ENCODE results near the gene SGSM2. TPM values are rescaled to one million over a fixed set of nuclear protein-coding genes. Genes with fewer than 3 reads are reported as not detected.

Gene SGSM2
- total RNA-seq, 1 experiment from 2014 or later: 47.2 TPM

DNA sequence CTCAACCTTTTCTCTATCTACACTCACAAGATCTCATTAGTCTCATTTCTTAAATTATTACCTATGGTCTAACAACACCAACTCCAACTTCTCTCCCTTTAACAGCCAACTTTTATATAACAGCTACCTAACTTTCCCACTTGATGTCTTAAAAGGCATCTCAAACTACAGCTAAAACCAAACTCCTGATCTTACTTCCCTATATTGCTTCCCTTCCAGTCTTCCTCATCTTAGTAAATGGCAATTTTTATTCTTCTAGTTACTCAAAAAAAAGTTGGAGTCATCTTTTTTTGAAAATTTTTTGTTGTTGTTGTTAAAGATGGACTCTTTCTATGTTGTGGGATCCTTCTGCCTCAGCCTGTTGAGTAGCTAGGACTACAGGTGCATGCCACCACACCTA, 18.2 kb upstream of the SGSM2 start:
- Histone ChIP-seq H3K27me3 (ENCODE audit: low read length) (no peaks in the 10 kb centered on the region), H4K20me1 (ENCODE audit: low read length) (no peaks in the 10 kb centered on the region), H3K9ac (ENCODE audit: low read length) (no peak overlapping the region), H2AFZ (ENCODE audit: low read length) (no peak overlapping the region), H3F3A (ENCODE audit: low read length, unreplicated experiment) (no peaks in the 10 kb centered on the region), H3K4me3 (ENCODE audit: low read length) (no peak overlapping the region), H3K4me1 (ENCODE audit: insufficient read depth, low read length) (no peaks in the 10 kb centered on the region), H3K9me3 (ENCODE audit: low read length) (no peaks in the 10 kb centered on the region), H3K9me2 (replicated peaks; ENCODE audit: low read length) (no peaks in the 10 kb centered on the region), H3K4me2 (ENCODE audit: low read length) (no peak overlapping the region), H3K36me3 (ENCODE audit: low read depth, low read length) (peaks cover 14% of the 10 kb centered on the region), H3K27ac (ENCODE audit: low read length) (no peak overlapping the region), H3K79me2 (ENCODE audit: low read length) (no peaks in the 10 kb centered on the region)
- TF ChIP-seq EZH2 (IDR thresholded peaks at IDR 0.05; ENCODE audit: low read length, unreplicated experiment) (no peak), EZH2phosphoT487 (IDR thresholded peaks at IDR 0.05; ENCODE audit: borderline replicate concordance, low read length) (no peak)
- TF ChIP-seq, protein P1, sequence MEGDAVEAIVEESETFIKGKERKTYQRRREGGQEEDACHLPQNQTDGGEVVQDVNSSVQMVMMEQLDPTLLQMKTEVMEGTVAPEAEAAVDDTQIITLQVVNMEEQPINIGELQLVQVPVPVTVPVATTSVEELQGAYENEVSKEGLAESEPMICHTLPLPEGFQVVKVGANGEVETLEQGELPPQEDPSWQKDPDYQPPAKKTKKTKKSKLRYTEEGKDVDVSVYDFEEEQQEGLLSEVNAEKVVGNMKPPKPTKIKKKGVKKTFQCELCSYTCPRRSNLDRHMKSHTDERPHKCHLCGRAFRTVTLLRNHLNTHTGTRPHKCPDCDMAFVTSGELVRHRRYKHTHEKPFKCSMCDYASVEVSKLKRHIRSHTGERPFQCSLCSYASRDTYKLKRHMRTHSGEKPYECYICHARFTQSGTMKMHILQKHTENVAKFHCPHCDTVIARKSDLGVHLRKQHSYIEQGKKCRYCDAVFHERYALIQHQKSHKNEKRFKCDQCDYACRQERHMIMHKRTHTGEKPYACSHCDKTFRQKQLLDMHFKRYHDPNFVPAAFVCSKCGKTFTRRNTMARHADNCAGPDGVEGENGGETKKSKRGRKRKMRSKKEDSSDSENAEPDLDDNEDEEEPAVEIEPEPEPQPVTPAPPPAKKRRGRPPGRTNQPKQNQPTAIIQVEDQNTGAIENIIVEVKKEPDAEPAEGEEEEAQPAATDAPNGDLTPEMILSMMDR (conservative IDR thresholded peaks at IDR 0.05; ENCODE audit: low read depth, low read length): no peak
- intact Hi-C loops (cut with micrococcal nuclease): no loop called here
- ChIA-PET CTCF (no interaction called here), POLR2A (ENCODE audit: unreplicated experiment) (no interaction called here)
- DNase-seq (no peak), ATAC-seq (no peak)
- BruUV-seq (replicated peaks): no TSS peak

DNA sequence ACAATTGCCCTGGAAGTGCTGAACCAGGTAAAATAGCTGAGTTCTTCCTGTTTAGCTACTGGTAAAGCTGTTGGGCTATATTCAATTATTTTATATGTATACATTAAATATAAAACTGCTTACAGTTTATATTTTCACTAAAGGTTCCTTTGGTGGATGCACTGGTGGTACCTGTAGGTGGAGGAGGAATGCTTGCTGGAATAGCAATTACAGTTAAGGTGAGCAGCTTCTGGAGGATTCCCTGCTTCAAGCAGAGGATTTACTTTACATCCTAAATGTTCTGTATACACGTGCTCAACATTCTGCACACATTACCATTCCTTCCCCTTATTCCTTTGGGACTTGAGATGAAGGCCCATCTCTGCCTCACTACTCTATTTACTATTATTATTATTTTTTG, 15.9 kb upstream of the SGSM2 start:
- CTCF ChIA-PET: no interaction called here
- H3F3A ChIP-seq (ENCODE audit: low read length, unreplicated experiment): no peaks in the 10 kb centered on the region
- no peak overlapping the region for H3K27ac ChIP-seq (ENCODE audit: low read length)
- no peak overlapping the region for H3K4me2 ChIP-seq (ENCODE audit: low read length)
- ATAC-seq (no peak), DNase-seq (no peak)
- H4K20me1 ChIP-seq (ENCODE audit: low read length): no peaks in the 10 kb centered on the region
- no TSS peak for BruUV-seq (replicated peaks)
- intact Hi-C loops (cut with micrococcal nuclease): no loop called here
- no peaks in the 10 kb centered on the region for H3K9me2 ChIP-seq (replicated peaks; ENCODE audit: low read length)
- POLR2A ChIA-PET (ENCODE audit: unreplicated experiment): interaction anchor here (0.6 kb wide), 1 partner anchor 674 kb away, joined by 5 read pairs; no protein-coding TSS in a partner anchor
- no peaks in the 10 kb centered on the region for H3K79me2 ChIP-seq (ENCODE audit: low read length)
- H3K9ac ChIP-seq (ENCODE audit: low read length): no peak overlapping the region
- no peaks in the 10 kb centered on the region for H3K4me1 ChIP-seq (ENCODE audit: insufficient read depth, low read length)
- H3K36me3 ChIP-seq (ENCODE audit: low read depth, low read length): peaks cover 32% of the 10 kb centered on the region
- TF ChIP-seq EZH2 (IDR thresholded peaks at IDR 0.05; ENCODE audit: low read length, unreplicated experiment) (no peak), EZH2phosphoT487 (IDR thresholded peaks at IDR 0.05; ENCODE audit: borderline replicate concordance, low read length) (no peak)
- TF ChIP-seq, protein P1 (conservative IDR thresholded peaks at IDR 0.05; ENCODE audit: low read depth, low read length): no peak
- H2AFZ ChIP-seq (ENCODE audit: low read length): no peak overlapping the region
- no peak overlapping the region for H3K4me3 ChIP-seq (ENCODE audit: low read length)
- H3K9me3 ChIP-seq (ENCODE audit: low read length): no peaks in the 10 kb centered on the region
- H3K27me3 ChIP-seq (ENCODE audit: low read length): no peaks in the 10 kb centered on the region

DNA sequence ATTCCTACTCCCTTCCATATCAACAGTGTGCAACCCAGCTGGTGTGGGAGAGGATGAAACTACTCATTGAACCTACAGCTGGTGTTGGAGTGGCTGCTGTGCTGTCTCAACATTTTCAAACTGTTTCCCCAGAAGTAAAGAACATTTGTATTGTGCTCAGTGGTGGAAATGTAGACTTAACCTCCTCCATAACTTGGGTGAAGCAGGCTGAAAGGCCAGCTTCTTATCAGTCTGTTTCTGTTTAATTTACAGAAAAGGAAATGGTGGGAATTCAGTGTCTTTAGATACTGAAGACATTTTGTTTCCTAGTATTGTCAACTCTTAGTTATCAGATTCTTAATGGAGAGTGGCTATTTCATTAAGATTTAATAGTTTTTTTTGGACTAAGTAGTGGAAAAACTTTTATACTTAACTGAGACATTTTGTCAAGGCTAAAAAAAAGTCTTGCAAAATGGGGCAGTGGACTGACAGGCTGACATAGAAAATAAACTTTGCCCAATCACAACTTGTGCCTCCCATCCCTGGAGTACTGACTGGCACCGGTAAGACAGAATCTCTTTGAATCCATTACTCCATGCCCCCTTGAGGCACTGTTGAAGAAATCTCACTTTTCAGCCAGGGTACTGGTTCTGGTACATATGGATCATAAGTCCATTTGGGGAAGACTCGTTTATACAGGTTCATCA, 13.5 kb upstream of the SGSM2 start:
- TF ChIP-seq, protein P1 (conservative IDR thresholded peaks at IDR 0.05; ENCODE audit: low read depth, low read length): no peak
- no peak for TF ChIP-seq EZH2 (IDR thresholded peaks at IDR 0.05; ENCODE audit: low read length, unreplicated experiment)
- no peak overlapping the region for H2AFZ ChIP-seq (ENCODE audit: low read length)
- intact Hi-C loops (cut with micrococcal nuclease): no loop called here
- ATAC-seq: no peak
- no peaks in the 10 kb centered on the region for H3K9me3 ChIP-seq (ENCODE audit: low read length)
- no TSS peak for BruUV-seq (replicated peaks)
- no peak overlapping the region for H3K4me2 ChIP-seq (ENCODE audit: low read length)
- no peaks in the 10 kb centered on the region for H4K20me1 ChIP-seq (ENCODE audit: low read length)
- no peak overlapping the region for H3K27ac ChIP-seq (ENCODE audit: low read length)
- POLR2A ChIA-PET (ENCODE audit: unreplicated experiment): no interaction called here
- H3F3A ChIP-seq (ENCODE audit: low read length, unreplicated experiment): no peaks in the 10 kb centered on the region
- CTCF ChIA-PET: no interaction called here
- H3K4me3 ChIP-seq (ENCODE audit: low read length): no peak overlapping the region
- DNase-seq: no peak
- H3K27me3 ChIP-seq (ENCODE audit: low read length): no peaks in the 10 kb centered on the region
- H3K4me1 ChIP-seq (ENCODE audit: insufficient read depth, low read length): no peaks in the 10 kb centered on the region
- H3K9me2 ChIP-seq (replicated peaks; ENCODE audit: low read length): no peaks in the 10 kb centered on the region
- H3K36me3 ChIP-seq (ENCODE audit: low read depth, low read length): peaks cover 36% of the 10 kb centered on the region
- H3K79me2 ChIP-seq (ENCODE audit: low read length): peaks cover 5% of the 10 kb centered on the region; the same call in 1 of the 2 replicates
- H3K9ac ChIP-seq (ENCODE audit: low read length): no peak overlapping the region
